ENCODE measurements around the gene TMED6.
"Not testable (repeated sequence)": the region's sequence is repeated elsewhere in the genome, so short reads cannot be mapped to it uniquely, and the experiment has no call there.

Gene TMED6

DNA sequence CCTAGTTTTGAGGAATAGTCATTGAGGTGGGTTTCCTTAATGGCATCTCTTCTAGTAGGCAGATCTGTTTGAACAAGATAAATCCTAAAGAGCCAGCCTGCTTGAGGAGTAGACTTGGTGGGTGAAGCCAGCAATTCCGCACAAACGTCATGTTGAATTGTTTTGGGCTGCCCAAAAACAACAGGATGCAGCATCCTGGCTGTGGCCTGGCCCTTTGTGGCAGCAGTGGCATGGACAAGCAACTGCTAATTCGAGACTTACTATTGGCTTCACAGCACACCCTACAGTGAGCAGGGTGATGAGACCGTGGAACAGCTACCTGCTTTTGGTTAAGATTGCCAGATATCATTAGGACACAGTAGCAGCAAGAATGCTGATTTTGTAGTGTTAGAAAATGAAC is 49.7 kb downstream of the TMED6 start:
- DNase-seq (ENCODE audit: low read depth), result no peak

- no peak for DNase-seq (ENCODE audit: low read depth)
Measured at GRCh38 chr16:69301187-69301586, 50.4 kb downstream of the TMED6 start.

DNA sequence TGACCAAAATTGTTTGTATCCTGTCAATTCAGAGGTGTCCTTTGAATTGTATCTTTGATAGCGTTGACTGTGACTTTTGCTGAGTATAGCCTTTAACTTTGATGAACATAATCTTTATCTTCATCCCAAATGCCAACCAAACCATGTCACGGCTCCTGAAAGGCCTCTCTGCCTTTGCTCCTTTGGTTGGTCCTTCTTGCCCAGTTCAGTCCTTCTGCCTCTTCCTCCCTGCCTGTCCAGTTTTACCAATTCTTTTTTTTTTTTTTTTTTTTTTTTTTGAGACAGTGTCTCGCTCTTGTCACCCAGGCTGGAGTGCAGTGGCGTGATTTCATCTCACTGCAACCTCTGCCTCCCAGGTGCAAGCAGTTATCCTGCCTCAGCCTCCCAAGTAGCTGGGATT is 53.3 kb downstream of the TMED6 start:
- no peak for DNase-seq (ENCODE audit: low read depth)

DNA sequence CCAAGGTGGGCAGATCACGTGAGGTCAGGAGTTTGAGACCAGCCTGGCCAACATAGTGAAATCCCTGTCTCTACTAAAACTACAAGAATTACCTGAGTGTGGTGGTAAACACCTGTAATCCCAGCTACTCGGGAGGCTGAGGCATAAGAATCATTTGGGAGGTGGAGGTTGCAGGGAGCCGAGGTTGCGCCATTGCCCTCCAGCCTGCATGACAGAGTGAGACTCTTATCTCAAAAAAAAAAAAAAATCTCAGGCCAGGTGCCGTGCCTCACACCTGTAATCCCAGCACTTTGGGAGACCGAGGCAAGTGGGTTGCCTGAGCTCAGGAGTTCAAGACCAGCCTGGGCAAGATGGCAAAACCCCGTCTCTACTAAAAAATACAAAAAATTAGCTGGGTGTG is 54.8 kb downstream of the TMED6 start:
- not testable (repeated sequence) for DNase-seq (ENCODE audit: low read depth)

DNA sequence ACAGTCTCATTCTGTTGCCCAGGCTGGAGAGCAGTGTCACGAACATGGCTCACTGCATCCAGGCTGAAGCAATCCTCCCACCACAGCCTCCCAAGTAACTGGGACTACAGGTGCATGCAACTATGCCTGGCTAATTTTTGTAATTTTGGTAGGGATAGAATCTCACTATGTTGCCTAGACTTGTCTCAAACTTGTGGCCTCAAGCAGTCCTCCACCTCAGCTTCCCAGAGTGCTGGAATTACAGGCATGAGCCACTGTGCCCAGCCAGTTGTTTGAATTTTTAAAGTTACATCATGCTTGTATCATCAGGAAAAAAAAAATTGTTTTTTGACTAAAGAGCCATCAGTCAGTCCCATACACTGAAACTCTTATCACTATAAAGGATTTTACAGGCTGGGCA is 57.5 kb downstream of the TMED6 start:
- DNase-seq (ENCODE audit: low read depth), result no peak

- DNase-seq (ENCODE audit: low read depth), result no peak
Measured at GRCh38 chr16:69293401-69293800, 58.2 kb downstream of the TMED6 start.
